Measurements from ENCODE around the gene PCSK5. TPM values are rescaled to one million over a fixed set of nuclear protein-coding genes. Genes with fewer than 3 reads are reported as not detected.

PCSK5 gene
- total and polyA plus RNA-seq, 2 donors (not counting 3 experiments of a cell fraction or from before 2014, with no cell fraction given) = 2.6 to 4.8 TPM

GRCh38 chr9:75911390-75911789, 20.9 kb downstream of the PCSK5 start:
- dilution Hi-C loops (cut with MboI; ENCODE audit: extremely low pct_ligation_motif_present, low sequenced_read_pairs) = no loop called here
- H2AFZ ChIP-seq (ENCODE audit: low read depth, low read length) = no peak overlapping the region
- H3K4me2 ChIP-seq (ENCODE audit: insufficient read depth, low read length) = no peak overlapping the region
- H3K27ac ChIP-seq (ENCODE audit: insufficient read depth, low read depth, low read length) = no peak overlapping the region
- ChIA-PET POLR2A (no interaction called here), CTCF (no interaction called here)
- no peak for TF ChIP-seq EZH2 (IDR thresholded peaks at IDR 0.05; ENCODE audit: borderline replicate concordance, low read depth, low read length, severe bottlenecking)
- TF ChIP-seq JUN (IDR thresholded peaks at IDR 0.05; ENCODE audit: borderline replicate concordance, insufficient read depth, insufficient read length, low read depth) = no peak
- no peaks in the 10 kb centered on the region for H4K20me1 ChIP-seq (replicated peaks; ENCODE audit: control insufficient read depth, extremely low read depth, insufficient read depth, low read length)
- FAIRE-seq (no peak), DNase-seq (ENCODE audit: low read depth, low spot score) (no peak)
- no peaks in the 10 kb centered on the region for H3K27me3 ChIP-seq (ENCODE audit: control insufficient read depth in 2 of 2, insufficient read depth in 2 of 2, low read length in 2 of 2)
- no peaks in the 10 kb centered on the region for H3K9me1 ChIP-seq (replicated peaks; ENCODE audit: control insufficient read depth, extremely low read depth, insufficient read depth, low read length)
- BruUV-seq (replicated peaks) = no TSS peak
- no peak overlapping the region for H3K9ac ChIP-seq (replicated peaks; ENCODE audit: extremely low read depth, insufficient read depth, low read length)
- peaks cover 2% of the 10 kb centered on the region for H3K4me1 ChIP-seq (ENCODE audit: control insufficient read depth, extremely low read depth, insufficient read depth, low read length)
- intact Hi-C loops (cut with micrococcal nuclease) = no loop called here
- no peak overlapping the region for H3K4me3 ChIP-seq (replicated peaks in 1 of 3; ENCODE audit: insufficient read depth in 1 of 3, low read depth in 1 of 3, low read length in 3 of 3)
- no peaks in the 10 kb centered on the region for H3K9me3 ChIP-seq (replicated peaks; ENCODE audit: control insufficient read depth, insufficient read depth, low read length)
- H3K36me3 ChIP-seq (ENCODE audit: control insufficient read depth in 2 of 2, extremely low read depth in 1 of 2, insufficient read depth in 2 of 2, low read length in 2 of 2) = no peaks in the 10 kb centered on the region
- H3K79me2 ChIP-seq (ENCODE audit: control insufficient read depth, insufficient read depth, low read length) = no peaks in the 10 kb centered on the region

GRCh38 chr9:75912951-75913350, 22.5 kb downstream of the PCSK5 start:
- no peaks in the 10 kb centered on the region for H4K20me1 ChIP-seq (replicated peaks; ENCODE audit: control insufficient read depth, extremely low read depth, insufficient read depth, low read length)
- no peaks in the 10 kb centered on the region for H3K9me3 ChIP-seq (replicated peaks; ENCODE audit: control insufficient read depth, insufficient read depth, low read length)
- no peaks in the 10 kb centered on the region for H3K4me1 ChIP-seq (ENCODE audit: control insufficient read depth, extremely low read depth, insufficient read depth, low read length)
- intact Hi-C loops (cut with micrococcal nuclease) = no loop called here
- ChIA-PET CTCF (interaction anchor here (0.6 to 1.8 kb wide), 2 partner anchors 11 to 471 kb away, joined by 3 to 4 read pairs; no protein-coding TSS in a partner anchor), POLR2A (no interaction called here)
- H3K79me2 ChIP-seq (ENCODE audit: control insufficient read depth, insufficient read depth, low read length) = no peaks in the 10 kb centered on the region
- FAIRE-seq (no peak), DNase-seq (ENCODE audit: low read depth, low spot score) (no peak)
- TF ChIP-seq CTCF (IDR thresholded peaks at IDR 0.05; ENCODE audit: extremely low read depth in 1 of 2, insufficient read depth in 1 of 2, low read depth in 1 of 2, low read length in 2 of 2) (no peak), POLR2A (IDR thresholded peaks at IDR 0.05; ENCODE audit: low read depth, low read length) (no peak), POLR2AphosphoS5 (IDR thresholded peaks at IDR 0.05; ENCODE audit: insufficient read depth, low read depth, low read length) (no peak), MYC (IDR thresholded peaks at IDR 0.05; ENCODE audit: low read depth, low read length) (no peak), GATA2 (IDR thresholded peaks at IDR 0.05; ENCODE audit: insufficient read depth, insufficient read length, low read depth, low read length) (no peak), EZH2 (IDR thresholded peaks at IDR 0.05; ENCODE audit: borderline replicate concordance, low read depth, low read length, severe bottlenecking) (no peak), JUN (IDR thresholded peaks at IDR 0.05; ENCODE audit: borderline replicate concordance, insufficient read depth, insufficient read length, low read depth) (no peak), FOS (IDR thresholded peaks at IDR 0.05; ENCODE audit: borderline replicate concordance, insufficient read depth, low read length) (no peak), MAX (IDR thresholded peaks at IDR 0.05; ENCODE audit: insufficient read depth, insufficient read length) (no peak)
- H3K9ac ChIP-seq (replicated peaks; ENCODE audit: extremely low read depth, insufficient read depth, low read length) = no peak overlapping the region
- H3K4me2 ChIP-seq (ENCODE audit: insufficient read depth, low read length) = no peak overlapping the region
- no peaks in the 10 kb centered on the region for H3K27me3 ChIP-seq (ENCODE audit: control insufficient read depth in 2 of 2, insufficient read depth in 2 of 2, low read length in 2 of 2)
- dilution Hi-C loops (cut with MboI; ENCODE audit: extremely low pct_ligation_motif_present, low sequenced_read_pairs) = no loop called here
- H2AFZ ChIP-seq (ENCODE audit: low read depth, low read length) = no peak overlapping the region
- no TSS peak for BruUV-seq (replicated peaks)
- H3K9me1 ChIP-seq (replicated peaks; ENCODE audit: control insufficient read depth, extremely low read depth, insufficient read depth, low read length) = no peaks in the 10 kb centered on the region
- no peak overlapping the region for H3K4me3 ChIP-seq (replicated peaks in 1 of 3; ENCODE audit: insufficient read depth in 1 of 3, low read depth in 1 of 3, low read length in 3 of 3)
- H3K27ac ChIP-seq (ENCODE audit: insufficient read depth, low read depth, low read length) = no peak overlapping the region
- no peaks in the 10 kb centered on the region for H3K36me3 ChIP-seq (ENCODE audit: control insufficient read depth in 2 of 2, extremely low read depth in 1 of 2, insufficient read depth in 2 of 2, low read length in 2 of 2)
